Suprapubic skin (tissue), 4 donors: Measurements from ENCODE around the gene FBLIM1. TPM values are rescaled to one million over a fixed set of nuclear protein-coding genes. Genes with fewer than 3 reads are reported as not detected.
A peak's percentile ranks its signal among the peaks of the same experiment; 100 is the strongest.
"Not testable (repeated sequence)": the region's sequence is repeated elsewhere in the genome, so short reads cannot be mapped to it uniquely, and the experiment has no call there.

Experiments
- DNase-seq, 2 donors: peaks; one replicate each; pipeline ENCODE4 v3.0.0-alpha.2; 2019; ENCODE audit warnings: low spot score in 2 of 2
- H3K27ac ChIP-seq: fragments of 200-600 bp; sonication (generic); one replicate; pipeline ENCODE4 v1.5.1; 2019
- H3K27me3 ChIP-seq: fragments of 200-600 bp; sonication (generic); one replicate; pipeline ENCODE4 v1.5.1; 2019
- H3K36me3 ChIP-seq: fragments of 200-600 bp; sonication (generic); one replicate; pipeline ENCODE4 v1.5.1; 2019
- H3K4me1 ChIP-seq: fragments of 200-600 bp; sonication (generic); one replicate; pipeline ENCODE4 v1.5.1; 2019
- H3K4me3 ChIP-seq: fragments of 200-600 bp; sonication (generic); one replicate; pipeline ENCODE4 v1.5.1; 2019; ENCODE audit warnings: mild to moderate bottlenecking
- H3K9me3 ChIP-seq: fragments of 200-600 bp; sonication (generic); one replicate; pipeline ENCODE4 v1.5.1; 2019
- CTCF ChIP-seq, 2 donors: fragments of 200-600 bp in 1 of 2; fragments of 450-650 bp in 1 of 2; sonication (generic) in 1 of 2; IDR thresholded peaks; one replicate each; pipeline ENCODE4 v1.5.1; 2016 to 2019; ENCODE audit warnings: antibody characterized with exemption in 2 of 2, mild to moderate bottlenecking in 1 of 2, moderate library complexity in 1 of 2
- EP300 ChIP-seq: sonication (generic); formaldehyde crosslinking; IDR thresholded peaks from one replicate; pipeline ENCODE4 v1.6.1; 2017; ENCODE audit warnings: antibody characterized with exemption
- POLR2A ChIP-seq, 2 donors: fragments of 450-650 bp; IDR thresholded peaks; one replicate each; pipeline ENCODE4 v1.6.1; 2017; ENCODE audit warnings: antibody characterized with exemption in 2 of 2, mild to moderate bottlenecking in 2 of 2, moderate library complexity in 2 of 2
- POLR2AphosphoS5 ChIP-seq, 3 donors: sonication (generic); formaldehyde crosslinking; IDR thresholded peaks; one replicate each; pipeline ENCODE4 v1.6.1; 2017; ENCODE audit warnings: antibody characterized with exemption in 3 of 3
- WGBS: methylation state at CpG from one replicate; pipeline ENCODE4 v1.1.5; 2018; 5-methylcytosine and 5-hydroxymethylcytosine counted together
- total RNA-seq, 4 donors: library from RNA; depleted of rRNA; stranded (reverse); fragments of >200 nt; gene quantifications; one replicate each; pipeline ENCODE4 v1.1.0, GENCODE V29; 2016

FBLIM1 gene
- total RNA-seq, 4 donors from 2014 or later: 24.7 to 43.0 (median 27.4) TPM

DNA sequence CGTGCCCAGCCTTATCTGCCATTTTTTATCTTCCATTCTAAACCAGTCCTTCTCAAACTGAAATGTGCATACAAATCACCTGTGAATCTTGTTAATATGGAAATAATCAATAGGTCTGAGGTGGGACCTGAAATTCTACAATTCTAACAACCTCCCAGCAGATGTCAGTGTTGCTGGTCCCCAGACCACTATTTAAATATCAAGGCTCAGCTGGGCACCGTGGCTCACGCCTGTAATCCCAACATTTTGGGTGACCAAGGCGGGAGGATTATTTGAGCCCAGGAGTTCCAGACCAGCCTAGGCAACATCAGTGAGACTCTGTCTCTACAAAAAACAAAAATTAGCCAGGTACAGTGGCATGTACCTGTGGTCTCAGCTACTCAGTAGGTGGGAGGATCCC lies 44.8 kb downstream of the FBLIM1 start:
- H3K27ac ChIP-seq: no peak overlapping the region
- no peaks in the 10 kb centered on the region for H3K36me3 ChIP-seq
- 47% methylated on average over 4 of the region's 4 CpGs for WGBS
- DNase-seq: no peak
- peaks cover 25% of the 10 kb centered on the region for H3K4me1 ChIP-seq
- H3K4me3 ChIP-seq: no peak overlapping the region
- no peak for TF ChIP-seq POLR2AphosphoS5 (IDR thresholded peaks at IDR 0.05)
- no peaks in the 10 kb centered on the region for H3K27me3 ChIP-seq
- H3K9me3 ChIP-seq: no peaks in the 10 kb centered on the region

DNA sequence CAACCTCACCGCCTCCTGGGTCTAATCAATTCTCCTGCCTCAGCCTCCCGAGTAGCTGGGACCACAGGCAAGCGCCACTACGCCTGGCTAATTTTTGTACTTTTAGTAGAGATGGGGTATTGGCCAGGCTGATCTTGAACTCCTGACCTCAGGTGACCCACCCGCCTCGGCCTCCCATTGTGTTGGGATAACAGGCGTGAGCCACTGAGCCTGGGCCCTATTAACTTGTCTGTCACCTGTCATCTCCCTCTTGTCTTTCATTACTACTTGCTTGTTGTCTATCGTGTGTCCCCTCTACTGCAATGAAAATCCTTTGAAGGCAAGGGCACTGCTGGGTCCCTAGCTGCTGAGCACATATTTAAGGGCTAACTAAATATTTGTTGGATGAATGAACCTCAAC lies 45.5 kb downstream of the FBLIM1 start:
- TF ChIP-seq EP300 (no peak), POLR2AphosphoS5 (IDR thresholded peaks at IDR 0.05) (no peak), CTCF (IDR thresholded peaks at IDR 0.05) (no peak), POLR2A (IDR thresholded peaks at IDR 0.05) (no peak)
- Histone ChIP-seq H3K36me3 (no peaks in the 10 kb centered on the region), H3K27me3 (no peaks in the 10 kb centered on the region), H3K4me3 (no peak overlapping the region), H3K27ac (no peak overlapping the region), H3K4me1 (peaks cover 20% of the 10 kb centered on the region), H3K9me3 (no peaks in the 10 kb centered on the region)
- 84% methylated on average over 8 of the region's 8 CpGs for WGBS
- DNase-seq: no peak

GRCh38 chr1:15807121-15807520 lies 48.5 kb downstream of the FBLIM1 start:
- Histone ChIP-seq H3K9me3 (no peaks in the 10 kb centered on the region), H3K27ac (no peak overlapping the region), H3K36me3 (no peaks in the 10 kb centered on the region), H3K4me1 (no peaks in the 10 kb centered on the region), H3K27me3 (no peaks in the 10 kb centered on the region), H3K4me3 (no peak overlapping the region)
- DNase-seq: no peak
- whole genome bisulfite sequencing: 86% methylated on average over 10 of the region's 10 CpGs
- TF ChIP-seq POLR2AphosphoS5 (IDR thresholded peaks at IDR 0.05) (no peak), CTCF (IDR thresholded peaks at IDR 0.05) (no peak), POLR2A (IDR thresholded peaks at IDR 0.05) (no peak), EP300 (no peak)

GRCh38 chr1:15807549-15807948 lies 49.0 kb downstream of the FBLIM1 start, which contains the start of gene UQCRHL:
Gene UQCRHL, minus strand, starts transcription at chr1:15807649. Its CDS starts 0 bp downstream, at chr1:15807649.
- H3K4me1 ChIP-seq, DNase-seq, H3K27me3 ChIP-seq, H3K36me3 ChIP-seq, H3K9me3 ChIP-seq, H3K27ac ChIP-seq, H3K4me3 ChIP-seq: not testable (repeated sequence)
- 87% methylated on average over 11 of the region's 11 CpGs for WGBS

DNA sequence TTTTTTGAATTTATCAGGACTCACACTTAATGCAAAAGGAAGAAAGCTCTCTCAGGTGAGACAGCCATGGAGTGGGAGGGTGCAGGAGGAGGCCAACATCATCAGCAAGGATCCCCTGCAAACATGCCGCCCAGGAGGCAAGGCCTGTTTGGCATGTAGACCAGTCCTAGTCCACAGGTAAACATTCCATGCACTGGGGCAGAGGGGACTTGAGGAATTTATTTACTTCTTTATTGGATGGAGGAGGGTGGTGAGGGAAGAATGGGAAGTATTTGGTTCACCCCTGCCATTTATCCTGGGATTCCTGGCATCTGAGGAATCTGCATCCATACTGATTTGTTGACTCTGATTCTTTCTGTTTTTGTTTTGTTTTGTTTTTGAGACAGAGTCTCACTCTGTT lies 50.4 kb downstream of the FBLIM1 start:
- no peaks in the 10 kb centered on the region for H3K4me1 ChIP-seq
- no peaks in the 10 kb centered on the region for H3K27me3 ChIP-seq
- no peaks in the 10 kb centered on the region for H3K9me3 ChIP-seq
- WGBS: 57% methylated on average over 1 of the region's 1 CpG
- TF ChIP-seq POLR2A (IDR thresholded peaks at IDR 0.05): no peak
- no peak for TF ChIP-seq POLR2AphosphoS5 (IDR thresholded peaks at IDR 0.05)
- TF ChIP-seq CTCF (IDR thresholded peaks at IDR 0.05): no peak
- TF ChIP-seq EP300: no peak
- no peaks in the 10 kb centered on the region for H3K36me3 ChIP-seq
- DNase-seq: no peak
- H3K4me3 ChIP-seq: no peak overlapping the region
- H3K27ac ChIP-seq: no peak overlapping the region

GRCh38 chr1:15810073-15810472 lies 51.5 kb downstream of the FBLIM1 start:
- WGBS: 48% methylated on average over 1 of the region's 1 CpG

More at GRCh38 chr1:15810073-15810472, 51.5 kb downstream of the FBLIM1 start:
- TF ChIP-seq POLR2A (IDR thresholded peaks at IDR 0.05) (no peak), POLR2AphosphoS5 (IDR thresholded peaks at IDR 0.05) (no peak), EP300 (no peak), CTCF (IDR thresholded peaks at IDR 0.05) (no peak)
- Histone ChIP-seq H3K36me3 (no peaks in the 10 kb centered on the region), H3K4me3 (no peak overlapping the region), H3K27ac (peak overlapping the region; percentile 38), H3K4me1 (no peaks in the 10 kb centered on the region), H3K9me3 (no peaks in the 10 kb centered on the region), H3K27me3 (no peaks in the 10 kb centered on the region)
- DNase-seq: no peak
